Iris pigment epithelial cell (primary cell): ENCODE measurements around the gene CSNK1E.
A peak's percentile ranks its signal among the peaks of the same experiment; 100 is the strongest.

ENCODE experiments used
- DNase-seq: peaks from one replicate; pipeline ENCODE4 v3.0.0-alpha.2; 2011; ENCODE audit warnings: low read depth

CSNK1E gene

GRCh38 chr22:38327805-38328204, 10.6 kb upstream of the CSNK1E start:
- DNase-seq, result no peak

GRCh38 chr22:38327396-38327795, 10.2 kb upstream of the CSNK1E start:
- DNase-seq, result no peak

DNA sequence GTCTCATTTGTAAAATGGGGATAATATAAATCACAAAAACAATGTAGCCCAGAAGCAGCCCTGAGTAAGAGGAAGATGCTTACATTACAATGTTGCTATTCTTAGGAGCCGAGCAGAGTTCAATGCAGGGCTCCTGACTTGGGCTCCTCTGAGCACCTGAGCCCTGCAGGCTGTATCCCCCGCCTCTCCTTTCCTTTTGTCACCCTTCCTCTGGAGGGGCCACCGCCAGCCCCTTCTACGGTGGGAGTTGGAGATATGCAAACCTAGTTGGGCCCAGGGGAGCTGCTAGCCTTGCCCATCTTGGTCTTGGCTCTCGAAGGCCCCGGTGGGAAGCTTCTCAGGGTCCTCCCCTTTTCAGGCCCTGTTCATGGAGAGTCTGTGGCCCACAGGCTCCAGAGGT, 8.4 kb upstream of the CSNK1E start:
- no peak for DNase-seq

- no peak for DNase-seq
Observed at GRCh38 chr22:38320605-38321402, 3.6 kb upstream of the CSNK1E start.

GRCh38 chr22:38318792-38319773, 1.9 kb upstream of the CSNK1E start:
- DNase-seq, result no peak

- DNase-seq, result peak; percentile 92
Observed at GRCh38 chr22:38317995-38318715, 922 bp upstream of the CSNK1E start.

- DNase-seq, result peak; percentile 63
Observed at GRCh38 chr22:38316364-38317121, 690 bp downstream of the CSNK1E start.

- no peak for DNase-seq
Observed at GRCh38 chr22:38315823-38316363, 1.3 kb downstream of the CSNK1E start.

DNA sequence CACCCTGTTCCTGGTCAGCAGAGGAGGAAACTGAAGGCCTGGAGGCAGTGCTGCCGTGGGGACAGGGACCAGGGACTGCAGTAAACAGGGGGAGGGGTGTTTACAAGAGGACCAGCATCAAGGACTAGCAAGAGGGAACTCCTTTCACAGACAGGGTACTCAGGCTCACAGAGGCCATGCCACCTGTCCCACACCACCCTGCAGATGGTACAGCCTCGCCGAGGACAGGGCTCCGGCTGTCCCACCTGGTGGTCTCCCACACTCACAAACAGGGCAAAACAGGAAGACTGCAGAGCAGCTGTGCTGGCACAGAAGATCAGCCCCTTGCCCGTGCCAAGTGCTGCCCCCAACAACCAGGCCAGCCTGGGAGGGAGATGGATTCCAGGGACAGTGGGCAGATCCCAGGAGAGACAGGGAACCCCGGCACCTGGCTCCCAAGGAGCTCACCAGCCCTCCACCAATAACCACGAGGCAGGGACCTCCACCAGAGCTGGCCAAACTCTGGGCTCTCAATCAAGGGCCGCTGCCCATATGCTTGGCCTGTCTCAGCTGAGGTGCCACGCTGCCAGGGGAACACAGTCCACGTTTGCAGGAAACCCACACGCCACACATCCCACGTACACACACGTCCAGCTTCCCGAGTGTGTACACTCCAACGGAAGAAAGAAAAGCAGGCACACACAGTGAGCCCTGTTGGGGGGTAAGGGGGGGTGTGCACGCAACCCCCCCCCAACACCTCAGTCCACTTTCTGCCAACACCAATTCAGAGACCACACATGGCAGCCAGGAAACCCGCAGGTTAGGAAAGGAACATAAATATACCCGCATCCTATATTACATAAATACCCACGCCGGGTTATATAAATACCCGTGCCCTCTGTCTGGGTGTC, 2.1 kb downstream of the CSNK1E start:
- DNase-seq, result no peak

- peak; percentile 56 for DNase-seq
Observed at GRCh38 chr22:38314051-38314932, 2.9 kb downstream of the CSNK1E start.

GRCh38 chr22:38313384-38313955, 3.8 kb downstream of the CSNK1E start:
- DNase-seq, result peak; percentile 94

DNA sequence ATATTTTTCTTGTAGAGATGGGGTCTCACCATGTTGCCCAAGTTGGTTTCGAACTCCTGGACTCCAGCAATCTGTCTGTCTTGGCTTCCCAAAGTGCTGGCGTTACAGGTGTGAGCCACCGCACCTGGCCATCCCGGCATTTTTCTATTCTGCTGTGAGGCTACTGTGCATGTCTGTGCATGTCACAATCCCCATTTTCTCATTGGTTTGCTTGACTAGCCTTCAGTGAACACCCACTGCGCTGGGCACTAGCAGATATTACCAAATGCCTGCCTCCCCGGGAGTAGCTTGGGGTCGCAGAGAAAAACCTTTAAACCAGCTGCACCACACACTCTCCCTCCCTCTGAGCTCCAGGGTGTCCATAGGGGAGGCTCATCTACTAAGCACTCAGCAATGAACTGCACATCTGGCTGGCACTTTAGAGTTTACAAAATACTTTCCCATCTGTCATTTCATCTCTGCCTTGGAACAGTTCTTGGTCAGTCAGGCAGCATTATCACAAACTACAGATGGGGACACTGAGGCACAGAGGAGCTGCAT, 4.9 kb downstream of the CSNK1E start:
- no peak for DNase-seq

DNA sequence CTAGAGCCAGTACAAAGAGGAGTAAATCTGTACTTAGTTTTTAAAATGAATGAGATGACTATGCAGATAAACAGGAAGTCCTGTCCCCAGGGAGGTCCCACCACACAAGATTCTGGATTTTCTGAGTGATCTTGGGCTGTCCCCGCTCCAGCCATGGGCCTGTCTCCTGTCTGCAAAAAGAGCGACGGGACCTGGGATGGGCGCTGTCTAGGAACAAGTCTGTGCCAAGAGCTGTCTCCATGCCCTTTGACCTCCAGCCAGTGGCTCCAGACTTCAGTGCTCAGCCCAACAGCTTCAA, 6.0 kb downstream of the CSNK1E start:
- DNase-seq, result no peak

DNA sequence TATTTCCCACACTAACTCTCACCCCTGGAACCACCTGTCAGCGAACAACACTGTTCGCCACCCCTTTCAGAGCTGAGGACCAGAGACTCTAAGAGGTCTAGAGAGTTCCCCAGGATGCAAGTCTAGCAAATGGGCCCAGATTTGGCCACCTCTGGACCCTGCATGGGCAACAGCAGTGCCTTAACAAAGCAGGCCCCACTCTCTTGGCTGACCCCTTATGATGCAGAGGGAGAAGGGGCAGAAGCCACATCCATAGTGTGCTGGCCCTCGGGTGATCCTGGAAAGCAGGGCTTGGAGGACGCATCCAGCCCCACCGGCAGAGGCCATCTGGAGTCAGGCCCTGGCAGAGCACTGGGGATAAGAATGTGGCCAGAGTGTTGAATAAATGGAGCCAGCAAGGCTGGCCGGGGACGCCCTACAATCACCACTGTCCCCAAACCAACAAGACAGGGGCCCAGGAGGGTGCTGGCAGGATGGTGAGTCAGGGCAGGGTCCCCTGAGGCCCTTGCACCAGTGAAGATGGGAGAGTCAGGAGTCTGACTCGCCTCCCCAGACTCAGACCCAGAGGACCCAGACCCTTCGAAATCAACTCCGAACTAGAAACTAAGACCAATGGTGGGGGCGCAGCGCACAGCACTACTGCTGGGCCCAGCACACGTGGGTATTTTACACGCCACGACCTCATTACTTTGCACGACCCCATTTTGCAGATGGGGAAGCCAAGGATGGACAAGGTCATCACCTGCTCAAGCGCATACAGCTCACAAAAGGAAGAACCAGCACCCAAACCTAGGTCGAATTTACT, 6.5 kb downstream of the CSNK1E start:
- no peak for DNase-seq

DNA sequence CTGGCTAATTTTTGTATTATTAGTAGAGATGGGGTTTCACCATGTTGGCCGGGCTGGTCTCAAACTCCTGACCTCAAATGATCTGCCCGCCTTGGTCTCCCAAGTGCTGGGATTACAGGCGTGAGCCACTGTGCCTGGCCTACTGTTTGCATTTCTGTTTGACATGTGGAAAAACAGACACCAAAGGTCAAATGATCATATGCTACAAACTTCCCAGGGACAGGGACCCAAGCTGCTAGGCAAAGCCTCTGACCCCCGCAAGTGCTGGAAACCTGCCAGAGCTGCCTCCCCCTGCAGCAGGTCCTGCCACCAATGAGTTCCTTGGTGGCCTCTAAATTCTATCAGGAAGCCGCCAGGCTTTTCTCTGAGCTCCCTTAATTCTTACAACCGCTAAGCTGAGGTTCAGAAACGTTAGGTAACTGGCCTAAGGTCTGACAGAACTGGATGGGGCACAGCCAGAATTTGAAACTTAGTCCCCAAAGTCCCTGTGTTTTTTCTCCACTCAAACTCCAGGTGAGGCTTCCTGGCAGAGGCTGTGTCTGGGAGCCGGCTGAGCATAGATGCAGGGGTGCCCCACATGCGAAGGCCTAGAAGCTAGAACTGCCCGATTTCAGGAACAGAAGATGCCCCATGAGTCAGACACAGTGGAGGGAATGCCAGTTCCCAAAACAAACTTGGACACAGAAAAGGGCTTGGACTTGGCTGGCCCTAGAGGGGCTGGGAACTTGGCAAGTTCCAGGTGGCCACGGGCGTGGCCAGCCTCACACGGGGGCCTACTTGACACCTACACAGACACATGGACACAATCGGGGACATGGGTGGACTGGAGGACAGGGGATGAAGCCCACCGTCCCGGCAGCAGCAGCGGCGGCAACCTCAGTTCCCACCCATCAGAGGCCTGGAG, 7.4 kb downstream of the CSNK1E start:
- no peak for DNase-seq

- no peak for DNase-seq
Observed at GRCh38 chr22:38308791-38309498, 8.3 kb downstream of the CSNK1E start.
